PC-9 (cell line): ENCODE measurements around the gene CMTM4. TPM values are rescaled to one million over a fixed set of nuclear protein-coding genes. Genes with fewer than 3 reads are reported as not detected.

Experiments
- BruUV-seq: library from RNA; stranded (reverse); fragments of 400-500 nt; replicated peaks from 2 replicates; lab custom pipeline; 2021; lab: Mats Ljungman, UMichigan
- CTCF ChIA-PET: fragments of 300-600 bp; sonication (Branson Sonifier 250); formaldehyde crosslinking; loops from one replicate; lab custom pipeline; 2022; ENCODE audit warnings: antibody characterized with exemption; lab: Charles Lee
- POLR2A ChIA-PET: fragments of 300-600 bp; sonication (Branson Sonifier 250); formaldehyde crosslinking; loops from one replicate; lab custom pipeline; 2022; ENCODE audit warnings: antibody characterized with exemption; ENCODE audit not compliant: unreplicated experiment; lab: Charles Lee
- DNase-seq, 2 experiments: peaks; one replicate each; pipeline versions ENCODE4 v3.0.0 to v3.0.0-alpha.2; 2015 to 2022; ENCODE audit warnings: mixed read lengths in 1 of 2
- H2AFZ ChIP-seq: fragments of 200-600 bp; sonication (generic); 2 replicates; pipeline ENCODE4 v1.8.1; 2017; ENCODE audit warnings: antibody characterized with exemption
- H3F3A ChIP-seq: fragments of 200-600 bp; sonication (generic); 2 replicates; pipeline ENCODE4 v1.8.1; 2017; ENCODE audit warnings: antibody characterized with exemption, mild to moderate bottlenecking, low read depth; ENCODE audit not compliant: insufficient read depth
- H3K27ac ChIP-seq: fragments of 200-600 bp; sonication (generic); 2 replicates; pipeline ENCODE4 v1.6.1; 2016; ENCODE audit warnings: mixed run types
- H3K27me3 ChIP-seq: fragments of 200-600 bp; sonication (generic); 2 replicates; pipeline ENCODE4 v1.6.1; 2016; ENCODE audit warnings: low read depth, mixed run types; ENCODE audit not compliant: insufficient read depth
- H3K36me3 ChIP-seq: fragments of 200-600 bp; sonication (generic); 2 replicates; pipeline ENCODE4 v1.6.1; 2016; ENCODE audit warnings: low read depth, mixed run types
- H3K4me1 ChIP-seq: fragments of 200-600 bp; sonication (generic); replicated peaks from 2 replicates; pipeline ENCODE4 v1.6.1; 2016; ENCODE audit warnings: mixed run types; ENCODE audit not compliant: insufficient read depth
- H3K4me2 ChIP-seq: fragments of 200-600 bp; sonication (generic); 2 replicates; pipeline ENCODE4 v1.6.1; 2017; ENCODE audit warnings: mixed run types
- H3K4me3 ChIP-seq: fragments of 200-600 bp; sonication (generic); 2 replicates; pipeline ENCODE4 v1.6.1; 2016; ENCODE audit warnings: mixed run types
- H3K79me2 ChIP-seq: fragments of 200-600 bp; sonication (generic); 2 replicates; pipeline ENCODE4 v1.6.1; 2017; ENCODE audit warnings: low read depth, mixed run types
- H3K9me2 ChIP-seq: fragments of 200-600 bp; sonication (generic); 2 replicates; pipeline ENCODE4 v1.8.1; 2017; ENCODE audit warnings: mild to moderate bottlenecking; ENCODE audit not compliant: insufficient read depth
- H3K9me3 ChIP-seq: fragments of 200-600 bp; sonication (generic); 2 replicates; pipeline ENCODE4 v1.8.1; 2016; ENCODE audit warnings: low read depth; ENCODE audit not compliant: insufficient read depth
- H4K20me1 ChIP-seq: fragments of 200-600 bp; sonication (generic); 2 replicates; pipeline ENCODE4 v1.8.1; 2017; ENCODE audit not compliant: insufficient read depth
- CTCF ChIP-seq: fragments of 200-600 bp; sonication (generic); conservative IDR thresholded peaks from 2 replicates; pipeline ENCODE4 v1.6.1; 2017; ENCODE audit warnings: mixed run types, antibody characterized with exemption, mild to moderate bottlenecking, moderate library complexity
- EZH2 ChIP-seq: fragments of 200-600 bp; sonication (generic); IDR thresholded peaks from 2 replicates; pipeline ENCODE4 v1.8.0; 2017; ENCODE audit warnings: antibody characterized with exemption, low read depth
- intact Hi-C: fragments of 100-400 bp; cut with micrococcal nuclease; formaldehyde crosslinking; loops from one replicate; pipeline ENCODE4 v1.10.0; 2022; ENCODE audit not compliant: unreplicated experiment
- total RNA-seq: library from RNA; stranded (reverse); gene quantifications from 2 replicates; pipeline ENCODE4 v1.2.3, GENCODE V29; 2021

CMTM4 gene
- total RNA-seq, 1 experiment from 2014 or later: 81.3 TPM

- Histone ChIP-seq H3K9me3 (no peaks in the 10 kb centered on the region), H4K20me1 (no peaks in the 10 kb centered on the region), H3K27ac (no peak overlapping the region), H3K4me2 (no peak overlapping the region), H3F3A (peaks cover 7% of the 10 kb centered on the region; the same call in 1 of the 2 replicates), H2AFZ (no peak overlapping the region), H3K4me3 (no peak overlapping the region), H3K27me3 (no peaks in the 10 kb centered on the region), H3K36me3 (no peaks in the 10 kb centered on the region), H3K9me2 (no peaks in the 10 kb centered on the region), H3K79me2 (no peaks in the 10 kb centered on the region), H3K4me1 (peaks cover 14% of the 10 kb centered on the region)
- CTCF ChIA-PET: no interaction called here
- intact Hi-C loops: loop anchor here (5.0 kb wide), 1 partner anchor 98 kb away; no protein-coding TSS in a partner anchor
- TF ChIP-seq CTCF: no peak
- TF ChIP-seq EZH2: no peak
- no peak for DNase-seq
- POLR2A ChIA-PET: interaction anchor here (0.6 kb wide), 1 partner anchor 164 kb away, joined by 3 read pairs; no protein-coding TSS in a partner anchor
- BruUV-seq: no TSS peak
Measured at GRCh38 chr16:66585481-66586239, 110.9 kb downstream of the CMTM4 start.

- Histone ChIP-seq H3K36me3 (no peaks in the 10 kb centered on the region), H3K27me3 (no peaks in the 10 kb centered on the region), H3K9me2 (no peaks in the 10 kb centered on the region), H4K20me1 (no peaks in the 10 kb centered on the region), H3K79me2 (no peaks in the 10 kb centered on the region), H3K4me1 (peaks cover 22% of the 10 kb centered on the region), H3F3A (peaks cover 12% of the 10 kb centered on the region; the same call in 1 of the 2 replicates), H3K4me2 (peak overlapping the region; percentile 51; the same call in 1 of the 2 replicates), H3K4me3 (no peak overlapping the region), H3K27ac (no peak overlapping the region), H2AFZ (no peak overlapping the region), H3K9me3 (no peaks in the 10 kb centered on the region)
- ChIA-PET CTCF (no interaction called here), POLR2A (interaction anchor here (0.5 to 0.6 kb wide), 3 partner anchors 73 to 173 kb away, joined by 3 to 6 read pairs (median 4); no protein-coding TSS in a partner anchor)
- no peak for TF ChIP-seq CTCF
- TF ChIP-seq EZH2: no peak
- DNase-seq: no peak
- intact Hi-C loops: loop anchor here (5.0 kb wide), 1 partner anchor 174 kb away; no protein-coding TSS in a partner anchor
- no TSS peak for BruUV-seq
Measured at GRCh38 chr16:66581246-66581952, 115.1 kb downstream of the CMTM4 start.

- Histone ChIP-seq H3K4me1 (peaks cover 22% of the 10 kb centered on the region), H3K27me3 (no peaks in the 10 kb centered on the region), H3K4me2 (peak overlapping the region; percentile 51), H3K36me3 (no peaks in the 10 kb centered on the region), H3K9me3 (no peaks in the 10 kb centered on the region), H3K4me3 (no peak overlapping the region), H3K9me2 (no peaks in the 10 kb centered on the region), H2AFZ (no peak overlapping the region), H4K20me1 (no peaks in the 10 kb centered on the region), H3K79me2 (no peaks in the 10 kb centered on the region), H3K27ac (no peak overlapping the region), H3F3A (peaks cover 12% of the 10 kb centered on the region; the same call in 1 of the 2 replicates)
- intact Hi-C loops: loop anchor here (1.0 to 5.0 kb wide), 2 partner anchors 72 to 173 kb away; no protein-coding TSS in a partner anchor
- DNase-seq: peak; percentile 25 to 75
- ChIA-PET CTCF (interaction anchor here (0.9 kb wide), 1 partner anchor 93 kb away, joined by 3 read pairs; no protein-coding TSS in a partner anchor), POLR2A (no interaction called here)
- BruUV-seq: no TSS peak
- TF ChIP-seq CTCF (no peak), EZH2 (no peak)
Measured at GRCh38 chr16:66580605-66581209, 115.8 kb downstream of the CMTM4 start.
